GM21723 (cell line): ENCODE data around the gene UBTD1.

Source experiments
- ATAC-seq: cut with Tn5 transposase; IDR thresholded peaks from one replicate; pipeline ENCODE4 v1.9.1; 2021; ENCODE audit warnings: mild to moderate bottlenecking, moderate library complexity; ENCODE audit not compliant: unreplicated experiment

Gene UBTD1

DNA sequence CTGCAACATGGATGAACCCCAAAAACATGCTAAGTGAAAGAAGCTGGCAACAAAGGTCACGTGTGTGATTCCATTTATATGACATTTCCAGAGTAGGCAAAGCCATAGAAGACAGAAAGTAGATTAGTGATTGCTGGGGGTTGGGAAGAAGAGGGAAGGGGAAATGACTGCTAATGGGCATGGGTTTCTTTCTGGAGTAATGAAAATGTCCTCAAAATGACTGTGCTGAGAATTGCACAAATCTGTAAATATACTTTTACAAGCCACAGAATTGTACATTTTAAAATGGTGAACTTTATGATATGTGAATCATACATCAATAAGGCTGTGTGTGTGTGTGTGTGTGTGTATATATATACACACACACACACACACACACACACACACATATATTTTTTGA, 16.3 kb upstream of the UBTD1 start:
- ATAC-seq, result no peak

DNA sequence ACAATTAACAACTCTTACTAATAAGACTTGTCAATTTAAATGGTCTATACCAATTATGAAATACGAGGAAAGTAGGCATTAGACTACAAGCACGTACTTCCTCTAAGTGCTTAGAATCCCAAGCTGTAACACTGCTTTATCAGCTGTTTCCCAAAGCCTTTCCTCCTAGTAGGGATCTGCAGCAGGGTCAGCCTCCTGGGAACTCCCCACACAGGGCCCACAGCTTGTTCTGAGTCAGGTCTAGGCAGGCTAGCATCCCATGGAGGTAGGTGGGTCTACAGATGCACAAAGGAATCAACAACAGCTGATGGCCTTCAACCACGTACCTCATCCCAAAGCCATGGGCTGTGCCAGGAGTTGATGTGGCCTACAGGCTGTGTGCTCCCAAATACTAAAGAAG, 15.2 kb upstream of the UBTD1 start:
- no peak for ATAC-seq

DNA sequence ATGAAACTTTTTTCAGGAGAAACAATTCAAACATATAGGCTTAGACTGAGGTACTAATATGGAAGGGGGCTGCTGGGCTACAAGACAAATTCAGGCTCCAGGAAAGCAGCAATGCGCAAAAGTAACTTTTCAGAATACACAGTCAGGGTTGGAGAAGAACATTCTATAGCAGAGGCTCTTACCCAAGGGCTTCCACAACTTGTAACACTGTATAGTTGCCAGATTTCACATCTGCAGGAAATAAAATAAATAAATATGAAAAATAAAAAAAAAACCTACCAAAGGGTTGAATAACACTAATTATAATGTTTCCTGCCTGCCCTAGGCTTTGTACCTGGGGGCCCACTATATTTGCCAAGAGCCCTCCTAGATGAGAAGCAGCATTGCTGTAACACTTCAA, 14.8 kb upstream of the UBTD1 start:
- ATAC-seq, result no peak

DNA sequence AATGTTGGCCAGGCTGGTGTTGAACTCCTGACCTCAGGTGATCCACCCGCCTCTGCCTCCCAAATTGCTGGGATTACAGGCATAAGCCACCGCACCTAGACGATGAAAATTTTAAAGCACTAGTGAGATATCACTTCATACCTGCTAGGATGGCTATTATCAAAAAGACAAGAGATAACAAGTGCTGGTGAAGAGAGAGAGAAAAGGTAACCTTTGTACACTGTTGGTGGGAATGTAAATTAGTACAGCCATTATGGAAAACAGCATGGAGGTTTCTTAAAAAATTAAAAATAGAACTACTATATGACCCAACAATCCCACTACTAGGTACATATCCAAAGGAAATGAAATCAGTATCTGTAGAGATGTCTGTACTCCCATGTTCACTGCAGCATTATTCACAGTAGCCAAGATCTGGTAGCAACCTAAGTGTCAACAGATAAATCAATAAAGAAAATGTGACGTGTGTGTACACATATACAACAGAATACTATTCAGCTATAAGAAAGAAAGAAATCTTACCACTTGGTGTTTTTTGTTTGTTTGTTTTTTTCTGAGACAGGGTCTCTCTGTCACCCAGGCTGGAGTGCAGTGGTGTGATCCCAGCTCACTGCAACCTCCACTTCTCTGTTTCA, 13.0 kb upstream of the UBTD1 start:
- no peak for ATAC-seq

DNA sequence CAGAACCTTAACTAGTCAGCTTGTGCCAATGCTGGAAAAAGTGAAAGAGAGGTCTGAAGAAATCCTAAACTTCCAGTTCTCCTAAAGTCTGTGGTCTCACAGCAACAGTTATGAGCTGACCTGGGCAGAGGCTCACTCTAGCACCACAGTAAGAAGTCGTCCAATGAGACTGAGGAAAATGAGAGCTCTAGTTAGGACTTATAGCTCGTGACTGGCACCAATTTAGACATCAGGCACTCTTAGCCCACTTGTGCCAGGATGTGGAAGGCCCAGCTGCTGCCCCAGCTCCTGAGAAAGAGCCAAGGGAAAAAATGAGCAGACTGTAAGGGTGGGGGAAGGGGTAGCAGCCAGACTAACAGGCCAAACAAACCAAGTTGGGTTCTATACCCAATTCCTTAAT, 8.1 kb upstream of the UBTD1 start:
- ATAC-seq, result no peak

- no peak for ATAC-seq
Observed at GRCh38 chr10:97494151-97494550, 4.6 kb upstream of the UBTD1 start.

DNA sequence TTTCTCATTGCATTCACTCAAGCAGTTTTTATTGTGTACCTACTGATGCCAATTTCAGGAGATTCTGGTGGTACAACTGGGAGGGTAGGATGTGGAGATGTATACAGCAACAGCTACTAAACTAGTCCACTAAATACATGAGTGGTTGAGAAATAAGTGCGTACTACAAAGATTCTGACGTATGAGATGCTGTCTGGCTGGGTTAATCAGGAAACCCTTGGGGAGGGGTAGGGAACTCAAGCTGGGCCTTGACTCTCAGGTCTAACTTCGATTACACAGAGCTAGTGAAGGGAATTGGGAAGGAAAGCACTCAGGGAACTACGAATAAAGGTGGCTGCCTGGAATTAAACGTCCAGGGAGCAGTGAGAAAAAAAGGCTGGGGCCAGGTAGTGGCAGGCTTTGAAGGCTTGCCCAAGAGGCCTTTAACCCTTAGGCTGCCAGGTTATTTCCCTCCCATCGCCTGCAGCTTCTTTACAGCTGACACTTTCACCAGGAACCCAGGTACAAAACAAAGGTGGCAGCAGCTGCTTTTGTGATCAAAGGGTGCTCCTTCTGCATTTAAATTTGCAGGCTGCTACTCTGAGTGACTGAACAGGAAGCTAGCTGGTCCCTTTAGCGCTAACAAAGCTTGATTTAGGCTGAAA, 3.7 kb upstream of the UBTD1 start:
- ATAC-seq, result no peak

DNA sequence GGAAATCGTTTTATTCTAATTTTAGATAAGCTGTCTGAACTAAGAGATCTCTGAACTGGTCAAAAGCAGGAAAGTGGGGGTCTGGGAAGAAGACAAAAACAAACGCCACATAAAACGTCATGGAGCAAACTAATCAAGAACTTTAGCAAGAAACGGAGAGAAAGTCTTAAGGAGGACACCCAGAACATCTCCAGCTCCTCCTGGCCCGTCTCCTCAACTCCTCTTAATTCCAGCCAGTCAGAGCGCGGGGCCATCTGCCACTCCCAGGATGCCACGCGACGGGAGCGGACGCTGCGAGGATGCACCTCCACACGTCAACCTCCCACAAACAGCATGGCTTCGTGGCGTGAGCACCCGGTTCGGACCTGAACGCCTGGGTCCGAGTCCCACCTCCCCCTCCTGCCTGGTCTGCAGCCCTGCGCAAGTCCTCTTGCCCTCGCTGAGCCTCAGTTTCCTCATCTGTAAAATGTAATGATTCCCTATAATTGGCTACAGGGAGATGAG, 1.1 kb upstream of the UBTD1 start:
- ATAC-seq, result peak; percentile 46

GRCh38 chr10:97498076-97498840, 466 bp upstream of the UBTD1 start, which contains the start of gene MMS19:
MMS19 (minus strand) TSS chr10:97498422; CDS start chr10:97498384, 38 bp downstream.
- peak; percentile 89 for ATAC-seq

DNA sequence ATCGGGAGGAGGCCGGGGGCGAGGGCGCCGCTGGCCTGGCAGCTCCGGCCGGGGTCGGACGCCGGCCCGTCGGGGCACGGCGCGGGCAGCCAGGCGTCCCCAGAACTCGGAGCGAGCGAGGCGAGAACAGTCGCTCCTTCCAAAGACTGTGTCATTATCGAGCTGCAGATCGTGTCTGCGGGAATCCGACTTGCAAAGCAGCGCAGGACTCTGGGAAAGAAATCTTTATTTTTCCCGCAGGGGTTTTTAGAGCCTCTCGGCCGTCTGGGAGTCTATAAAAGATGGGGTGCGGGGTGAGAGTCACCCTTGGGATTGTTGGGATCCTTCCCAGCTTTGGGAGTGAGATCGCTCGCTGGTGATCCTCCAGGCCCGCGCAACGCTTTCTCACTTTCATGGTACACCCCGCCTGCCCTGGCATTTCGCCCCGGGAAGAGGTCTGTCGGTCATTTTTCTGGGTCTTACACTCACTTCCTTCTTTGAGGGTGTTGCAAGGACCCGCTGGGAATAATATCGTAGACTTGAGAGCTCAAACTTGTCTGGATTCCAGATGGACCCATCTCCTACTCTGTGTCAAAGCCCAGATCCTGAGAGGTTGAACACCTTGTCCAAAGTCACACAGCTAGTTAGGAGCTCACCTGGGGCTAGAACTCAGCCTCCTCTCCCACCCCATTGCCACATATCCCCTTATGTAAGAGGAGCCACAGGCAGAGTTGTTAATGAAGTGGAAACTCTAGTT, 1.0 kb downstream of the UBTD1 start:
- ATAC-seq, result no peak

GRCh38 chr10:97500297-97500575, 1.5 kb downstream of the UBTD1 start:
- ATAC-seq, result no peak

- ATAC-seq, result no peak
Observed at GRCh38 chr10:97502916-97503315, 4.2 kb downstream of the UBTD1 start.

DNA sequence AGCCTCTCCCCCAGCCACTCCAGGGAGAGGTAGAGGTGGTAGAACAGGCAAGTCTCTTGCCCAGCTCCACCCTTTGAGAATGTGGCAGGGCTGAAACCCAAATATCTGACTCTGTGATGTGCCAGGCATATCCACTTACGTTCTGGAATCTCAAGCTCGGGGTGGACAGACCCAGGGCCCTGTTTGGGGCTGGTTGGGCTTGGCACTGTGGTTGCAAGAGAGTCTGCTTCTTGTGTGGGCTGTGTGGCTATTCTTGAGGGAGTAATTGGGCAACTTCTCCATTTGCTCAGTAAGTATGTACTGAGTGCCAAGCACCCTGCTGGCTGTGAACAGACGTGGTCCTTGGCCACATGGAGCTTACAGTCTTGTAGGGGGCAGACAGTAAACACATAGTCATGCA, 4.7 kb downstream of the UBTD1 start:
- no peak for ATAC-seq

- no peak for ATAC-seq
Observed at GRCh38 chr10:97505152-97505551, 6.4 kb downstream of the UBTD1 start.

GRCh38 chr10:97506199-97506991, 7.7 kb downstream of the UBTD1 start:
- ATAC-seq, result no peak

- ATAC-seq, result no peak
Observed at GRCh38 chr10:97508342-97508741, 9.6 kb downstream of the UBTD1 start.

GRCh38 chr10:97509120-97509680, 10.5 kb downstream of the UBTD1 start:
- ATAC-seq, result no peak

DNA sequence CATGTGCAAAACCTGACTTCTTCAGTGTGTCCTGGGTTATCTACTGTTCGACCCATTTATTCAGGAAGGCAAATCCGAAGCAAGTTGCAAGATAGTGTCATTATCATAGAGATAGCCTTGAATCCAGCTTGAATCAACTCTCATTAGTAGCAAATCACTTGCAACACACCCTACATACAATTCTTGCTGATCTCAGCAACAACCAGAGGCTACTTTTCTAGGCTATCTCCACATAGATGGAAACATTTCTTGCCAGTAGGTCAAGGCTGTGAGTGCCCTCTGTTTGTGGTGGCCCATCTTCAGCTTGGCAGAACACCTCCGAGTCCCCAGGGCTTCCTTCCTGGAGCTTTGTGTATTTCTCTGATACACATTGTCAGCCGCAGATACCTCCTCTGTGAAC, 12.0 kb downstream of the UBTD1 start:
- ATAC-seq, result no peak

DNA sequence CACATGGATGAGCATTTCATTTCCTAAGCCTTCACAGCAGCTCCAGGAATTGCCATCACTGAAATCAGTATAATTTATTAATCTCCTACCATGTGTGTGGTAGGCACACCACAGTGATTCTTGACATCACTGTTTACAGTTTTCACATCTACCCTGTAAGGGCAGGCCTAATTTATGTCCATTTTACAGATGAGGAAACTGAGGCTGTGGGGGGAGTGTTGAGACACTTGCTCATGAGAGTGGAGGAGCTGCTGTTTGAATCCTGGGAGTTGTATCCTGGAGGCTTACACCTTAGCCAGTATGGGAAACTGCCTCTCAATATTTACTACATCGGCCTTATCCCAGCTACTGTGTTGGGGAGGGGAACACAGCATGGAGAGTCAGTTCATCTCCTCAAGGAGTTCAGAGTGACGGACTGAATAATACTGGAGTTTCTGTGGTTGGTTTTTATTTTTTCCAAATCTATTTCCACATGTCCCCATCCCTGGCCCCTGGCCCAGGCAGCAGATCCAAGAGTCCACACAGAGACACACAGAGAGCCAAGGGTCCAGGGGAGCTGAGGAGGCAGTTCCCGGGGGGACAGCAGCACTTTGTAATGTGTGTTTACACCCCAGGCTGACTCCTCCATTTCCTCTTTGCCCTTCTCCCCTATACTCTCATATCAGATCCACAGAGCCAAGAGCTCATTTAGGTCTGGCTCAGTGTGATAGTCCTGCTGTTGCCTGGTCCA, 13.2 kb downstream of the UBTD1 start:
- ATAC-seq, result no peak

GRCh38 chr10:97512993-97513392, 14.3 kb downstream of the UBTD1 start:
- no peak for ATAC-seq
